Omental fat pad (tissue), 4 donors: ENCODE data around the gene PRKCE. TPM values are rescaled to one million over a fixed set of nuclear protein-coding genes. Genes with fewer than 3 reads are reported as not detected.

ENCODE experiments used
- ATAC-seq: fragments of 150-250 bp; one replicate; pipeline ENCODE4 v1.9.1; 2016; ENCODE audit warnings: mild to moderate bottlenecking, moderate library complexity; ENCODE audit not compliant: low FRiP score
- DNase-seq: peaks from one replicate; pipeline ENCODE4 v3.0.0-alpha.2; 2019; ENCODE audit warnings: low spot score
- total RNA-seq, 4 donors: library from RNA; depleted of rRNA; stranded (reverse); fragments of >200 nt; gene quantifications; one replicate each; pipeline ENCODE4 v1.1.0, GENCODE V29; 2016
- TF ChIP-seq, protein P1 (sequence below), 3 donors: fragments of 450-650 bp; IDR thresholded peaks; one replicate each; pipeline ENCODE4 v1.5.1; 2016 to 2017; ENCODE audit warnings: antibody characterized with exemption in 3 of 3, mild to moderate bottlenecking in 3 of 3, moderate library complexity in 2 of 3

The PRKCE gene
- total RNA-seq, 4 donors from 2014 or later: 8.8 to 24.3 (median 14.0) TPM

DNA sequence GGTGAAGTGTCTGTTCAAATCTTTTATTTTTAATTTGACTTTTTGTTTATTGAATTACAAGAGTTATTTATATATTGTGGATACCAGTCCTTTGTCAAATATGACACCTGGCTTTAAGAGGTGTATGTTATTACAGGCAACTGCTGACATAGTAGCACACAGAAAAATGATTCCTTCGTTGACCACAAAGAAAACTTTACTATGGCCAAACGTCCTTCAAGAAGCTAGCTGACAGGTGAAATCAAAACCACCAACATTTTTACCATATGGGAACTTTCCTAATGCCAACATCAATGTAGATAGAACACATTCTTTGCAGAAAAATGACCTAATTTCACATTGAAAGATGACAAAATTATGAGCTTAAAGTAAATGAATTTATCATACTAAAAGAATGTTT, 34.0 kb upstream of the PRKCE start:
- ATAC-seq (no peak), DNase-seq (no peak)
- TF ChIP-seq, protein P1, sequence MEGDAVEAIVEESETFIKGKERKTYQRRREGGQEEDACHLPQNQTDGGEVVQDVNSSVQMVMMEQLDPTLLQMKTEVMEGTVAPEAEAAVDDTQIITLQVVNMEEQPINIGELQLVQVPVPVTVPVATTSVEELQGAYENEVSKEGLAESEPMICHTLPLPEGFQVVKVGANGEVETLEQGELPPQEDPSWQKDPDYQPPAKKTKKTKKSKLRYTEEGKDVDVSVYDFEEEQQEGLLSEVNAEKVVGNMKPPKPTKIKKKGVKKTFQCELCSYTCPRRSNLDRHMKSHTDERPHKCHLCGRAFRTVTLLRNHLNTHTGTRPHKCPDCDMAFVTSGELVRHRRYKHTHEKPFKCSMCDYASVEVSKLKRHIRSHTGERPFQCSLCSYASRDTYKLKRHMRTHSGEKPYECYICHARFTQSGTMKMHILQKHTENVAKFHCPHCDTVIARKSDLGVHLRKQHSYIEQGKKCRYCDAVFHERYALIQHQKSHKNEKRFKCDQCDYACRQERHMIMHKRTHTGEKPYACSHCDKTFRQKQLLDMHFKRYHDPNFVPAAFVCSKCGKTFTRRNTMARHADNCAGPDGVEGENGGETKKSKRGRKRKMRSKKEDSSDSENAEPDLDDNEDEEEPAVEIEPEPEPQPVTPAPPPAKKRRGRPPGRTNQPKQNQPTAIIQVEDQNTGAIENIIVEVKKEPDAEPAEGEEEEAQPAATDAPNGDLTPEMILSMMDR (IDR thresholded peaks at IDR 0.05): no peak

DNA sequence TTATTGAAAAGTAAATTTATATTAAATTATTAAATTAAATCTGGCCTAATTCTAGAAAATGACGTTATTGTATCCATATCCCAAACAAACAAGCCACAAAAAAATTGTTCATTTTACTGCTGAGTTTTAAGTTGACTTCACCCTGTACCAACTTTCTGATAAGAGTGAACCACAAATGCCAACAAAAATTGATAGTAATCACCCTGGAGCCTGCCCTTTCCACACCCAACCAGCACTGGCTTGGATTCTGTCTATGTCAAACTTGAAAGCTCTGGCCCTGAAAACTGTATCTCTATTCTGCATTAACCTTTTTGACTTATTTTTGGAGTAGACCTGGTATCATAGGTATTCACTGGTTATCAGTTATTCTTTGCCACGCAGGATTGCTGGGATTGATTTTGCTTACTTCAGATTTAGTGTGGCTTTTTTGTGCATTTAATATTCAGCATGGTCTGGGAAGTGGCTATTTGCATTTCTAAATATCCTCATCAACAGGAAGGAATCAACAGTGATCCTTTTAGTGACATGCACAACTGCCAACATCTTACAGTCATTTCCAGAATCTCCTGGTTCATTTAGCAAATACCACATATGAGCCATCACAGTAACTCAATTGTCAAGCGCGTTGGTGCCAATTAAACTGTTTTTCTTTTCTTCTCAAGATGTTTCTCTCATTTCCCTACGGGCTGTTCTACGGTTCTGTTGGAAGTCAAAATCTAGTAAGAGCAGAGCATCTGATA, 29.0 kb upstream of the PRKCE start:
- DNase-seq (no peak), ATAC-seq (no peak)
- TF ChIP-seq, protein P1 (IDR thresholded peaks at IDR 0.05): no peak

DNA sequence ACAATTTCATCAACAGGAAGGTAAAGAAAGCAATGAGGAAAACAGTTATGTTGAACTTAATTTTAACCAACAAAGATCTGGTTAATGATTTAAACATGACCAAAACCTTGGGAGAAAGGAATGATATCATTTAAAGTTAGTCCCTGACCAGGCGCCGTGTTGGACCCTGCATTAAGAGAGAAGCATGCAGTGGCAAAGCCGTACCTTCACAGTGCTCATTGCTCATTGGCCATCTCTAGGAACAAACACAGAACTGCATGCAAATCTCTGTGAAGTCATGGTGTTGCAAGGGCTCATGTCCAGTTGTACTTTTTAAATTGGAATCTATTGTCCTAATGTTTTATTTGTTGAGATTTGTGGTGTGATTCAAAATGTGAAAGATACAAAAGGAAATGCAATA, 28.4 kb upstream of the PRKCE start:
- DNase-seq: no peak
- TF ChIP-seq, protein P1 (IDR thresholded peaks at IDR 0.05): no peak
- ATAC-seq: no peak

DNA sequence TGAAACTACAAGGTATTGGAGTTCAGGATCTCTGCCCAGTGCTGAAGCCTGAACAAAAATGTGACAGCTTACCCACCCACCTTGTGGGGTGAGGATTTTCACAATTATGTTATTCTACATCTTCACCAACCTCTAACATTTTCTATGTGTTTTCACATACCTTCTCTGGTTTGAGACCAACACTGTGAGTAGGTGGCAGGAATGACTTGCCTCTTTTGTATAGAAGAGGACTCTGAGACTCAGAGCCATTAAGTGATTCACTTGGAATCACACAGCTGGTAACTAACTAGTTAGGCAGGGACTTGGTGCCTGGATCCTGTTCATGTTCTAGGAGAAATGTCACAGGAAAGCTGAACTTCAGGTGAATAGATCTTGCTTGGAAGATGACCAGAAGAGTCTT, 25.7 kb upstream of the PRKCE start:
- no peak for ATAC-seq
- DNase-seq: no peak
- TF ChIP-seq, protein P1 (IDR thresholded peaks at IDR 0.05): no peak

DNA sequence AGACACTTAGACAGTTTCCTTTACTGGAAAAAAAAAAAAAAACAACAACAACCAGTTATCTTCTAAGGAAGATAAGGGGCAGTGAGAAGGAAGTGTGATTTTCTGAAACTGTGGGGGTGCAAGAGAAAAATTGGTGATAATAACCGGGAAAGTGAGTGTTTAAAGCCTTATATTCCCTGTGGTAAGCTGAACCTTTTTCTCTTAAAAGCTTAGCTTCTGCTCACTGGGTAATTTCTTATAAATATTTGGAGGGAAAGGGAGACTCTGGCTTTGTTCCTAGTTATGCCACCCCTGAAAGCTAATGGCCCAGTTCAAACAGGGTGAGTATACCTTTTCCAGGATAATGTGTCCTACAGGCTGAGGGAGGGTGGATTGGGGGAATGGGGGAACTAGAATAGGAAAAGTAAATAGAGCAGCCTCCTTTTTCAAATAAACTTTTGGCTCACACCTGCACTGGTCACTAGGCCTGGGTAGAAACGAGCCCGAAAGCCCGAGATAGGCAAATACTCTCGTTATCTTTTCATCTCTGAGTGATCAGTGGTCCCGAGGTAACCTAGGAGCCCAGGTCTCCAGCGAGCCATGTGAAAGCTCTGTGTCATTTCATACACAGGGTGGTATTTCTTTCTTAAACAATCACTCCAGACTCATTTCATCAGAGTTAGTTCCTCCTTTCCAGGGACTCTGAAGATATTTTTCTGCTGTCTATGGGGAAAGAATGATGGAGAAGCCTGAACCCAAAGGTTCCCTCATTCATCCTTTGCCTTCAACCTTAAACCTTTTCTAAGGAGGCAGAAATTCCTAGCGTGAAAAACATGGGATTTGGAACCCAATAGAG, 24.9 kb upstream of the PRKCE start:
- no peak for ATAC-seq
- TF ChIP-seq, protein P1 (IDR thresholded peaks at IDR 0.05): no peak
- DNase-seq: no peak

DNA sequence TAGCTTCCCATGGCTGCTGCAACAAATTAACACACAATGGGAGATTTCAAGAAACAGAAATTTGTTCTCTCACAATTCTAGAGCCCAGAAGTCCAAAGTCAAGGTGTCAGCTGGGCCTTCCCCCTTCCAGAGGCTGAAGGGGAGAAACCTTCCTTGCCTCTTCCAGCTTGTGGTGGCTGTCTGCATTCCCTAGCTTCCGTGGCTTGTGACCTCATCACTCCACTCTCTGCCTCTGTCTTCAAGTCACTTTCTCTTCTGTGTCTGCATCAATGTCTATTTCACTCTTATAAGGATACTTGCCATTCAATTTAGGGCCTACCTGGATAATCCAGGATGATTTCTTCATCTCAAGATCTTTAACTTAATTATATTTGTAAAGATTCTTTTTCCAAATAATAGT, 23.6 kb upstream of the PRKCE start:
- TF ChIP-seq, protein P1 (IDR thresholded peaks at IDR 0.05): no peak
- no peak for DNase-seq
- no peak for ATAC-seq
